NT2/D1 (cell line): ENCODE measurements around the gene NDUFAF8.

Experiments used
- DNase-seq: peaks from one replicate; pipeline ENCODE4 v3.0.0-alpha.2; 2011; ENCODE audit warnings: low read depth, low spot score
- H3K27me3 ChIP-seq: 2 replicates; pipeline ENCODE4 v1.6.0; 2011; ENCODE audit warnings: mild to moderate bottlenecking; ENCODE audit not compliant: insufficient read length, insufficient read depth
- H3K36me3 ChIP-seq: 2 replicates; pipeline ENCODE4 v1.6.1; 2011; ENCODE audit warnings: mild to moderate bottlenecking, low read length, mixed read lengths; ENCODE audit not compliant: insufficient read depth, insufficient read length
- H3K4me1 ChIP-seq: 2 replicates; pipeline ENCODE4 v1.5.1; 2011; ENCODE audit not compliant: insufficient read depth, insufficient read length
- H3K4me3 ChIP-seq: 2 replicates; pipeline ENCODE4 v1.5.1; 2011; ENCODE audit warnings: low read depth; ENCODE audit not compliant: insufficient read length
- H3K9ac ChIP-seq: 2 replicates; pipeline ENCODE4 v1.6.0; 2011; ENCODE audit warnings: low read depth; ENCODE audit not compliant: insufficient read length
- H3K9me3 ChIP-seq: 2 replicates; pipeline ENCODE4 v1.5.1; 2011; ENCODE audit warnings: mild to moderate bottlenecking, low read length; ENCODE audit not compliant: insufficient read depth
- SUZ12 ChIP-seq: IDR thresholded peaks from 2 replicates; pipeline ENCODE4 v1.6.1; 2011; ENCODE audit not compliant: insufficient read length, insufficient read depth; ENCODE audit errors: extremely low read depth
- YY1 ChIP-seq: IDR thresholded peaks from 2 replicates; pipeline ENCODE4 v1.6.1; 2011; ENCODE audit not compliant: insufficient read length, insufficient read depth
- ZNF274 ChIP-seq: IDR thresholded peaks from 2 replicates; pipeline ENCODE4 v1.6.1; 2011; ENCODE audit warnings: mild to moderate bottlenecking, low read depth, low read length

NDUFAF8 gene

DNA sequence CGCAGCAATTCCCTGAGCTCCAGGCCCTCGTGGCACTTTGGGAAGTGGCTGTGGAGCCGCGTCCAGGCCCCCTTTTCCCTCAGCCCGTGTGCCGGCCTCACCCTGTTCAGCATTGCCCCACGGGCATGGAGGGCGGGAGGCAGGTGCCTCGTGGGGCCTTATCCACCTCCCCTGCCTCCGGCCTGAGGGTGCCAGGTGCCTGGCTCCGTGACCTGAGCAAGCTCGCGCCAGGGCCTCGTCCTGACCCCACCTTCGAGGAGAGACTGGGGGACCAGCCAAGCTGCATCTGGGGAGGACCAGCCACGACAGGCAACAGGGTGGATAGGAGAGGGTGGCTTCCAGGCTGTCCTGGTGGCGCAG is 46.1 kb upstream of the NDUFAF8 start:
- no peaks in the 10 kb centered on the region for H3K9me3 ChIP-seq
- peak overlapping the region; percentile 2 for H3K4me3 ChIP-seq
- H3K36me3 ChIP-seq, result peaks cover 77% of the 10 kb centered on the region
- no peaks in the 10 kb centered on the region for H3K27me3 ChIP-seq
- DNase-seq, result no peak
- peak overlapping the region; percentile 57 for H3K9ac ChIP-seq
- no peak for TF ChIP-seq ZNF274
- TF ChIP-seq YY1, result no peak
- TF ChIP-seq SUZ12, result no peak
- peaks cover 21% of the 10 kb centered on the region for H3K4me1 ChIP-seq

DNA sequence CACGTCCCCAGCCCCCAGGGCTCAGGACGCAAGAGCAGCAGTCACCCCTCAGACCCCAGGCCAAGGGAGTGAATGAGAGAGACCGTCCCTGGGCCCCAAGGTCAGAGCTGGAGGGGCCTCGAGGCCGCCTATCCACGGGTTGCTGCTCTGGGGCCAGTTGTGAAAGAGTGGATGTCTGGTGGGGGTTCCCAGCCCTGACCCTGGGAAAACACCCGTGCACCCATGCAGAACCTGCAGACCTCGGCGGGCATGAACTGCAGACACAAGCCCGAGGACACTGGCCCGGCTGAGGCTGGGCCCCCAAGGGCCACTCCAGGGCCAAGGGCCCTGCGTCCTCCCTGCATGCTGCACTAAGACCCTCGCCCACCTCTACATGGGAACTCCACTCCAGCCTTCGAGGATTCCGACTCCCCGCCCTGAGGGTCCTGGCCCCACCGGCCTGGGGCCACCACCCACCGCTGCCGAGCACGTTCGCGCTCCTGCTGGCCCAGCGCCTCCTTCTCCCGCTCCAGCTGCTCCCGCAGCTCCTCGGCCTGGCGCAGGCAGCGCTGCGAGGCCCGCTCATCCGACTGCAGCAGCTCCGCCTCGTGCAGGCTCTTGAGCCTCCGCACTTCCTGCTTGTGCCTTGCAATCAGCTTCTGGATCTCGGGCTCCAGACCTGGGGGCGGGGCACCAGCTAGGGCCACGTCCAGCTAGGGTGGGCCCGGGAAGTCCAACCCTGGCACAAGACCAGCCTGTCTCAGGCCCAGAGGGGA is 45.5 kb upstream of the NDUFAF8 start:
- H3K36me3 ChIP-seq, result peaks cover 76% of the 10 kb centered on the region
- TF ChIP-seq ZNF274, result no peak
- TF ChIP-seq SUZ12, result no peak
- TF ChIP-seq YY1, result no peak
- no peaks in the 10 kb centered on the region for H3K9me3 ChIP-seq
- peak overlapping the region; percentile 57 for H3K9ac ChIP-seq
- DNase-seq, result no peak
- peaks cover 22% of the 10 kb centered on the region for H3K4me1 ChIP-seq
- no peaks in the 10 kb centered on the region for H3K27me3 ChIP-seq
- H3K4me3 ChIP-seq, result no peak overlapping the region

DNA sequence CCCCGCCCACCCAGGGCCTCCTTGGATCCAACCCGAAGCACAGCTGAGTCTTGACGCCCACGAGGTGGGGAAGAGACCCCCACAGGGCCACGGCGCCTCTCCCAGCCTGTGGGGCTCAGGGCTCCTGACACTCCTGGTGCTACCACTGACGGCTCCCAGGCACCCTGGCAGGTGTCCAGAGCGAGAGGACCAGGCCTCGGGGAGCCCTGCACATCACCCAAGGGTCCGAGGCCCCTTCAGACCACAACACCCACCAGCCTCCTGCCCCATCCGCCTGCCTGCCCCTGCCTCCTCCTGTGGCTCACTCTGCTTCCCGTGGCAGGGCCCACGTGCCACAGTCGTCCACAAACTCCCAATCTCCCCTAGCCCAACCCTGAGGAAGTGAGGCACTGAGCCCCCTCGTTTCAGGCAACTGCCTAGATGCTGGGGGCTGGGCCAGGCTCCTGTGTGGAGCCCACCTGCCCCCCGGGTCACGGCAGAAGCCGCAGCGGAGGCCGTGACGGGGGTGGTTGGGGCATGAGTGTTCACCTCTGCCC is 44.8 kb upstream of the NDUFAF8 start:
- no peaks in the 10 kb centered on the region for H3K27me3 ChIP-seq
- H3K9me3 ChIP-seq, result no peaks in the 10 kb centered on the region
- TF ChIP-seq YY1, result no peak
- no peak for TF ChIP-seq ZNF274
- TF ChIP-seq SUZ12, result no peak
- peaks cover 76% of the 10 kb centered on the region for H3K36me3 ChIP-seq
- H3K4me3 ChIP-seq, result no peak overlapping the region
- peaks cover 22% of the 10 kb centered on the region for H3K4me1 ChIP-seq
- no peak for DNase-seq
- H3K9ac ChIP-seq, result no peak overlapping the region

DNA sequence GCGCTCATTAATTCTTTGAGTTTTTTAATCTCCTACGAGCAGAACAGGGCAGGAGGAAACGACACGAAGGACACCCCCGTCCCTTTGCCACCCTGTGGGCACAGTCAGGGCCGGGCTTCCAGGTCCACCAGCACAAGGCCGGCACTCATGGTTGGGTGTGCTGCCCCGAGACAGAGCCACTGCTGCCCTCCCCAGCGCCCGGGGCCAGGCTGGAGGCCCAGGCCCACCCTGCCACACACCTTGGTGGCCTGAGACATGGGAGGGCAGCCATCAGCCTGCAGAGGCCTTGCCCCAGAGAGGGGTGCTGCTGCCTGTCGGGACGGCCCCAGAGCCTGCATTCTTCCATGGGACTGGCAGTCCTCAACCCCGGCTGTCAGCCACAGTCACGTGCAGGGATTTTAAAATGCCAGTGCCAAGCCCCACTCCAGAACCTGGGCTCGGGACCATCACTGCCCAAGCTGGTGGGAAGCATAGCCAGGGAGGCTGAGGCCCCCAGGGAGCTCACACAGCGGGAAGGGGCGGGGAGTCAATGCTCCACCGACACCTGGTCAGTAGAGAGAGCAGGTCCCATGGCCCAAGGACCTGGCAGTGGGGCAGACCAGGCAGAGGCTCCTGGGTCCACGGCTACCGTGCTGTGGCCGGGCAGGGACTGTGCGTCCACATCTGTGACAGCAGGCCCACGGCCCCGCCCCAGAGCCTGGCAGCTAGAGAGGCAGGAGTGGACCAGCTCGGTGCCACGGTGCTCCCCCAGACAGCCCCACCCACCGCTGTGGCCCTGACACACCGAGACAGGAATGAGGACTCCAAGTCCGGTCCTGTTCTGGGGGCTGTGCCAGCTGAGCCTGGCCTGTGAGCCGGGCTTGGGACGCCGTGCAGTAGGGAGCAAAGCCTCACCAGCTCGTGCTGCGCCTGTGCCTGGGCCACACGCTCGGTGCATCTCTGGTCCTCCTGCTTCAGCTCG is 43.9 kb upstream of the NDUFAF8 start:
- no peak overlapping the region for H3K4me3 ChIP-seq
- peaks cover 22% of the 10 kb centered on the region for H3K4me1 ChIP-seq
- H3K36me3 ChIP-seq, result peaks cover 74% of the 10 kb centered on the region
- no peaks in the 10 kb centered on the region for H3K27me3 ChIP-seq
- TF ChIP-seq SUZ12 (no peak), ZNF274 (no peak), YY1 (no peak)
- DNase-seq, result no peak
- no peak overlapping the region for H3K9ac ChIP-seq
- H3K9me3 ChIP-seq, result no peaks in the 10 kb centered on the region

DNA sequence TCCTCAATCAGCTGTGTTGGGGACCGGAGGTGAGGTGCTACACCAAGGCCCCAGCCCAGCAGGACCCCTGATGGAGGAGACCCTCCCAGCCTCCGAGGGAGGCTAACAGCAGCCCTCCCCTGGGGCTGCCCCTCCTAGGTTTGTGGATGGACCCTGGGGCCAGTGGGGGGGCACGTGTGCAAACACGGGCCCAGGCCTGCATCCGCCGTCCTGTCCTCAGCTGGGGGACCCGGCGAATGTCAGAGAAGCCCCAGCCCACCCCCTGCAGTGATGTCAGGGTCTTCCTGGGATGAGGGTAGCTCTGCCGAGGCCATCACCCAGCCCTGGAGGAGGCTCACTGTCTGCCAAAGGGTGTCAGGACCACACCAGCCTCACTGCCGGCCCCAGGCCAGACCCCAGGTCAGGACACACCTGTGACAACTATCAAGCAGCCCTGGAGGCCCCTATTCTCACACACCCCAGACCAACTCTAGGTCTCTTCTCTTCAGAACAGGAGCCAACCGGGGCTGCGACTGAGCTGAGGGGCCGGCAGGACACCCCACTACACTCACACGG is 43.1 kb upstream of the NDUFAF8 start:
- Histone ChIP-seq H3K9me3 (no peaks in the 10 kb centered on the region), H3K4me3 (no peak overlapping the region), H3K4me1 (peaks cover 28% of the 10 kb centered on the region), H3K36me3 (peaks cover 66% of the 10 kb centered on the region), H3K9ac (no peak overlapping the region), H3K27me3 (no peaks in the 10 kb centered on the region)
- DNase-seq, result no peak
- no peak for TF ChIP-seq ZNF274
- no peak for TF ChIP-seq YY1
- TF ChIP-seq SUZ12, result no peak

DNA sequence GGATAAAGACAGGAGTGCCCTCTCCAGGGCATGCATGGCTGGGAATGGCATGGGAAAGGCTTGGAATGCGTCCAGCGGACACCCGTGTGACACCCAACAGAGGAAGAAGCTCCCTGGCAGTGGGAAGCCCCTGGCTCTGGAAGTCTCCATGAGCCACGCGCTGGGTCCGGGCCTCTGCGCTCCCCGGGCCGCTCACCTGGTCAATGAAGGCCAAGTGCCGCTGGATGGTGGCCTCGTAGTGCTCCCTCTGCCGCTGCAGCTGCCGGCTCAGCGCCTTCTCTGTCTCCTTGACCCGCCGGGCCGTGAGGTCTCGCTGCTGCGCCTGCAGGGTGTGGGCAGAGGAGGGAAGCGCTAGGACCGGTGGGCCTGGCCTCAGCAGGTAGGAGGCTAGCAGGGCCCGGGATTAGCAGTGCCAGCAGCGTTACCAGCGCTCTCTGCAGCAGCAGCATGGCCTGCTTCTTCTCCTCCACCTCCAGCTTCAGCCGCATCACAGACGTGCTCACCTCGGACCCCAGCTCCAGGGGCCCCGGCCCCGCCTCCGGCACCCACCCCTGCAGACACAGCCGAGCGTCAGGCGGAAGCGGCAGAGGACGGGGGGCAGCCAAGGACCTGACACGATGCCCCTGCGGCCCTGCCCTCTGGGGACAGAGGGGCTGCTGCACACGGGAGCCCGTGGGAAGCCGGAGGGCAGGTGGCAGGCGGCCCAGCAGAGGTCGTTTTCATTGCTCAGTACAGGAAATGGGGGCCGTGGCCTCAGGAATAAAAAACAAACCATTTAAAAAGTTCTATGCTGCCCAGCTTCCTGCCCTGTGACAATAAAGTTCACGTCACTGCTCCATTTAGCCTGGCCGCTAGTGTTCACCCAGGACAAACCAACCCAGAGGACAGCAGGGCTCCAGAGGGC is 42.4 kb upstream of the NDUFAF8 start:
- Histone ChIP-seq H3K27me3 (no peaks in the 10 kb centered on the region), H3K9ac (no peak overlapping the region), H3K4me3 (no peak overlapping the region), H3K4me1 (peaks cover 30% of the 10 kb centered on the region), H3K9me3 (no peaks in the 10 kb centered on the region), H3K36me3 (peaks cover 59% of the 10 kb centered on the region)
- TF ChIP-seq ZNF274 (no peak), SUZ12 (no peak), YY1 (no peak)
- no peak for DNase-seq

DNA sequence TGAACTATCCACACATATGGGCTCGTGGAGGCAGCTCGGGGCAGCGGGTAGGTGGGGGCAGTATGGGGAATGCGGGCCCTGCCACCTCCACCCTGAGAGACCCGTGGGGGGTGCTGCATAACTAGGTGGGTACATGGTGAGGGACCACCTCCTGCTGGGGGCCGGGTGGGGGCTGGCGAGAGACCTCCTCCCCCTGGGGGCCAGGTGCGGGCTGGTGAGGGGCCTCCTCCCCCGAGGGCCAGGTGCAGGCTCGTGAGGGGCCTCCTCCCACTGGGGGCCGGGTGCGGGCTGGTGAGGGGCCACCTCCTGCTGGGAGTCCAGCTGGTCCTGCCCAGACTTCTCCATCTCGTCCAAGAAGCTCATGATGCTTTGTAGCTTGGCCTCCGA is 41.7 kb upstream of the NDUFAF8 start:
- TF ChIP-seq SUZ12 (no peak), ZNF274 (no peak), YY1 (no peak)
- no peaks in the 10 kb centered on the region for H3K9me3 ChIP-seq
- H3K36me3 ChIP-seq, result peaks cover 56% of the 10 kb centered on the region
- H3K4me1 ChIP-seq, result peaks cover 26% of the 10 kb centered on the region
- H3K27me3 ChIP-seq, result no peaks in the 10 kb centered on the region
- no peak overlapping the region for H3K4me3 ChIP-seq
- DNase-seq, result no peak
- H3K9ac ChIP-seq, result no peak overlapping the region
